NB4 (cell line): ENCODE results near the gene CTRB1.

ENCODE experiments used
- CTCF ChIP-seq: IDR thresholded peaks from one replicate; pipeline ENCODE4 v1.5.1; 2012; ENCODE audit warnings: low read depth, low read length
- POLR2A ChIP-seq: IDR thresholded peaks from 2 replicates; pipeline ENCODE4 v1.6.1; 2011; ENCODE audit warnings: mild to moderate bottlenecking; ENCODE audit not compliant: insufficient read length; ENCODE audit errors: extremely low read depth
- TF ChIP-seq, protein P1 (sequence below): IDR thresholded peaks from 2 replicates; pipeline ENCODE4 v1.6.1; 2011; ENCODE audit warnings: low read depth, low read length

GRCh38 chr16:75241955-75242354, 23.2 kb downstream of the CTRB1 start:
- no peak for TF ChIP-seq CTCF
- no peak for TF ChIP-seq POLR2A
- TF ChIP-seq, protein P1, sequence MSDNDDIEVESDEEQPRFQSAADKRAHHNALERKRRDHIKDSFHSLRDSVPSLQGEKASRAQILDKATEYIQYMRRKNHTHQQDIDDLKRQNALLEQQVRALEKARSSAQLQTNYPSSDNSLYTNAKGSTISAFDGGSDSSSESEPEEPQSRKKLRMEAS = no peak
